Natural killer cell treated with Interleukin-12 subunit alpha and Interleukin-12 subunit beta and Interleukin-15 and Interleukin-18, amount 100 ng/mL, for 72 hours (primary cell): ENCODE measurements around the gene C3orf22. TPM values are rescaled to one million over a fixed set of nuclear protein-coding genes. Genes with fewer than 3 reads are reported as not detected.

ENCODE experiments used
- ATAC-seq, 2 donors: fragments of 150-1000 bp; cut with Tn5 transposase in 1 of 2; sonication (Bioruptor Pico), chemical (Tn5 transposase) in 1 of 2; 2 replicates each; pipeline ENCODE4 v1.10.0; 2021
- DNase-seq: peaks from one replicate; pipeline ENCODE4 v3.0.0; 2022; ENCODE audit warnings: low spot score
- H3K27ac Mint-ChIP-seq, 2 donors: 1 replicate in 1 of 2; 2 replicates in 1 of 2; pipeline ENCODE4 v1.8.0; 2022; ENCODE audit warnings: mixed read lengths in 2 of 2, mild to moderate bottlenecking in 1 of 2, moderate library complexity in 1 of 2
- H3K27me3 Mint-ChIP-seq, 2 donors: 1 replicate in 1 of 2; 2 replicates in 1 of 2; pipeline ENCODE4 v1.8.0; 2022; ENCODE audit warnings: mixed read lengths in 2 of 2
- H3K36me3 Mint-ChIP-seq: one replicate; pipeline ENCODE4 v1.8.0; 2022; ENCODE audit warnings: mixed read lengths
- H3K4me1 Mint-ChIP-seq, 2 donors: 1 replicate in 1 of 2; 2 replicates in 1 of 2; pipeline ENCODE4 v1.8.0; 2022; ENCODE audit warnings: low read depth in 2 of 2, mixed read lengths in 2 of 2, mild to moderate bottlenecking in 1 of 2
- H3K4me3 Mint-ChIP-seq: one replicate; pipeline ENCODE4 v1.8.0; 2022; ENCODE audit warnings: mixed read lengths
- H3K9me3 Mint-ChIP-seq: 2 replicates; pipeline ENCODE4 v1.8.0; 2022; ENCODE audit warnings: mixed read lengths
- total RNA-seq, 2 donors: library from RNA; stranded (reverse); gene quantifications; one replicate each; pipeline ENCODE4 v1.2.3, GENCODE V29; 2022

C3orf22 gene
- total RNA-seq, 2 donors from 2014 or later: not detected

- Mint-ChIP-seq H3K4me1 (peaks cover 0 to 6% of the 10 kb centered on the region in 2 donors), H3K27me3 (peaks cover 5 to 6% of the 10 kb centered on the region in 2 donors), H3K4me3 (no peak overlapping the region), H3K36me3 (no peaks in the 10 kb centered on the region), H3K9me3 (no peaks in the 10 kb centered on the region), H3K27ac (no peak overlapping the region)
- no peak for DNase-seq
- no peak for ATAC-seq
Measured at GRCh38 chr3:126501054-126501453, 57.7 kb downstream of the C3orf22 start.

GRCh38 chr3:126500016-126500415, 58.7 kb downstream of the C3orf22 start:
- no peak overlapping the region for H3K4me3 Mint-ChIP-seq
- no peaks in the 10 kb centered on the region for H3K9me3 Mint-ChIP-seq
- ATAC-seq (no peak), DNase-seq (no peak)
- H3K27ac Mint-ChIP-seq: no peak overlapping the region
- H3K4me1 Mint-ChIP-seq: peaks cover 0 to 6% of the 10 kb centered on the region in 2 donors
- H3K27me3 Mint-ChIP-seq: peaks cover 2% of the 10 kb centered on the region in 2 donors
- H3K36me3 Mint-ChIP-seq: no peaks in the 10 kb centered on the region

Other genes with a start within 250 kb of the C3orf22 start
- gene KLF15, start 201.5 kb downstream of the C3orf22 start, total RNA-seq: under 1 TPM in 1 of 2 donors, not detected in 1; 0.26 TPM
- not detected for gene CFAP100, start 164.0 kb downstream of the C3orf22 start, total RNA-seq
- 10 to 100 TPM; 34.3 to 49.2 TPM for gene ZXDC, start 83.0 kb downstream of the C3orf22 start, total RNA-seq
- gene UROC1, start 41.2 kb downstream of the C3orf22 start, total RNA-seq: not detected
- under 1 TPM in 1 of 2 donors, not detected in 1; 0.98 TPM for gene CHST13, start 34.8 kb downstream of the C3orf22 start, total RNA-seq
- gene TXNRD3, start 96.2 kb upstream of the C3orf22 start, total RNA-seq: 1 to 10 TPM; 1.2 to 2.1 TPM
- gene CHCHD6, start 145.3 kb upstream of the C3orf22 start, total RNA-seq: 10 to 100 TPM in 1 of 2 donors, 1 to 10 TPM in 1; 8.0 to 13.3 TPM